NCI-H2227 (cell line): ENCODE measurements around the gene DHRS4.
A peak's percentile ranks its signal among the peaks of the same experiment; 100 is the strongest.
"Not testable (repeated sequence)": the region's sequence is repeated elsewhere in the genome, so short reads cannot be mapped to it uniquely, and the experiment has no call there.

Experiments used
- DNase-seq: peaks from one replicate; lab custom pipeline; 2025; ENCODE audit not compliant: unreplicated experiment; lab: John Stamatoyannopoulos, UW

DHRS4 gene

DNA sequence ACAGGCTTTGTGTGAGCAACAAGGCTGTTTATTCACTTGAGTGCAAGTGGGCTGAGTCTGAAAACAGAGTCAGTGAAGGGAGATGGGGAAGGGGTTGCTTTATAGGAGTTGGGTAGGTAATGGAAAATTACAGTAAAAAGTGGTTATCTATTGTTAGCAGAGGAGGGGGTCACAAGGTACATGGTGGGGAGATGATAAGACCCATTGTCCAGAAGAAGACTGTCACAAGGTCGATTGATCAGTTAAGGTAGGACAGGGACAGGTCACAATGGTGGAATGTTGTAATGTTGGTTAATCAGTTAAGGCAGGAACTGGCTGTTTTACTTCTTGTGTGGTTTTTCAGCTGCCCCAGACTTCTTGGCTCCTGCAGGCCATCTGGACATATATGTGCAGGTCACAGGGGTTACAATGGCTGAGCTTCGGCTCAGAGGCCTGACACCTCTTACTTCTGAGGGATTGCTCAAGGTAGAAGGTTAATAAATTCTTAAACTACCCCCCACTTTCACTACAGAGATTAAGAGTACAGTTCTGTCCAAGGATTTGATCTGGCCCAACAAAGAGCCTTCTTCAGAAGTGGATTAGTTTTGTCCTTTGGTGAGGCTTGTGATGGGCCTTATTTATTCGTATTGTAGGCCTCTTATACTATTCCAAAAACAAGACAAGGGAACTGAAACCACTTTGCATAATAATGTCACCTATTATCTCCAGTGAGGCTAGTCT is 13.8 kb upstream of the DHRS4 start:
- DNase-seq = no peak

DNA sequence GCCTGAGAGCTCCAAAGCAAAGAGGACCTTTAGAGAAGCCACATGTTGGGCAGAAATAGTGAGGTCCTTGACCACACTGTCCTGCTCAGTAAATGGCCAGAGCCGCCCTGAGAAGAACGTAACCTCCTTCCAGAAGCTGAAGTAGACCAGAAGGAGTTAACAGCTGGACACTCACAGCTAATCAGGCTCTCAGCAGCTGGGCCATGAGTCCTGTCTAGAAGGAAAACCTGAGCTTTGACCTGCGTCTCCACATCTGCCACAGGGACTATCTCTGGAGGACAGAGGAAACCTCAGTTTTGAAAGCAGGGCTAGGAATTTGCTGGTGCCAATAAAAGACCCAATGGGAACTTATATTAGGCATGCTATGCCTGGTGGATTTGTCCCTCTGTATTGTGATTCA is 12.3 kb upstream of the DHRS4 start:
- DNase-seq = no peak

DNA sequence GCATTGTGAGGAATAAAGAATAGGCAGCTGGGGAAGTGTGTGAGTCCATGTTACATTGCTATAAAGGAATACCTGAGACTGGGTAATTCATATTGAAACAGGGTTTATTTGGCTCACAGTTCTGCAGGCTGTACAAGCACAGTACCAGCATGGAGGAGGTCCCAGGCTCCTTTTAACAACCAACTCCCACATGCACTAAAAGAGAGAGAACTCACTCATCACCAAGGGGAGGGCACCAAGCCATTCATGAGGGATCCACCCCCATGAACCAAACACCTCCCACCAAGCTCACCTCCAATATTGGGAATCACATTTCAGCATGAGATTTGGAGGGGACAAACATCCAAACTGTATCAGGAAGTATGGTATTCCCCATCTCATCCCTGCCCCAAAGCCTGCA is 11.9 kb upstream of the DHRS4 start:
- no peak for DNase-seq

- no peak for DNase-seq
Measured at GRCh38 chr14:23942587-23942986, 11.0 kb upstream of the DHRS4 start.

DNA sequence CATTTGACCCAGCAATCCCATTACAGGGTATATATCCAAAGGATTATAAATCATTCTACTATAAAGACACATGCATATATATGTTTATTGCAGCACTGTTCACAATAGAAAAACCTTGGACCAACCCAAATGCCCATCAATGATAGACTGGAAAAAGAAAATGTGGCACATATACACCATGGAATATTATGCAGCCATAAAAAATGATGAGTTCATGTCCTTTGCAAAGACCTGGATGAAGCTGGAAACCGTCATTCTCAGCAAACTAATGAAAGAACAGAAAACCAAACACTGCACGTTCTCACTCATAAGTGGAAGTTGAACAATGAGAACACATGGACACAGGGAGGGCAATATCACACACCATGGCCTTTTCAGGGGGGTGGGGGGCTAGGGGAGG is 4.5 kb upstream of the DHRS4 start:
- DNase-seq = not testable (repeated sequence)

DNA sequence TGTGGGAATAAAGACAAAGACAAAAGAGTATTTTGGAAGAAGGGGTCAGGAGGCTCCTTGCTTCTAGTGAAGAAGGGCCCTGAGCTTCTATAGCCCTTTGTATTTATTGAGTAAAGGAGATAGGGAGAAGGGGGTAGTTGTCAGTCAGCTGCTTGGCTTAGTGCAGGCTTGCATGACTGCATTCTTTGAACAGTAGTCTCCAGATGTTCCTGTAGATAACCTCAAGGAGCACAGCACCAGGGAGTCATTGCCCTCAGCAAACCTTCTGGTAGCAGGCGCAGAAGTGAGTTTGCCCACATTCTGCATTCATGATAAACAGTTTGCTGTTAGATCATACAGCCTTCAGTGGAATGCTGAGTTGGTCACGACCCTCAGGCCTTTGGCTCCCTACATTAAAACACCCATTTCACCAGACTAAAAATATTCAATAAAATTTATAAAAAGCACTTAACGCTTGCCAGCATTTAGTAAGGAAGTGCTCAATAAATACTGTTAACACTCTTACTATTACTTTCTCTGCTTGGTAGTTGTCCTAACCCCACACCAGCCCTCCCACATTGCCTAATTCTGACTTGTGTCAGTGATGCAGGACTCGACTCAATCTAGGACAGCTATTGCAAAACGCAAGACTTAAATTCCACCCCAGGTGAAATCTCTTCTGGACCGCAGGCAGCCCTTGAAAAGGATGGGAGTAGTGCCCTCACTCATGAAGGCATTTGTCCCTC is 3.0 kb upstream of the DHRS4 start:
- DNase-seq = no peak

- not testable (repeated sequence) for DNase-seq
Measured at GRCh38 chr14:23951136-23951466, 2.5 kb upstream of the DHRS4 start.

DNA sequence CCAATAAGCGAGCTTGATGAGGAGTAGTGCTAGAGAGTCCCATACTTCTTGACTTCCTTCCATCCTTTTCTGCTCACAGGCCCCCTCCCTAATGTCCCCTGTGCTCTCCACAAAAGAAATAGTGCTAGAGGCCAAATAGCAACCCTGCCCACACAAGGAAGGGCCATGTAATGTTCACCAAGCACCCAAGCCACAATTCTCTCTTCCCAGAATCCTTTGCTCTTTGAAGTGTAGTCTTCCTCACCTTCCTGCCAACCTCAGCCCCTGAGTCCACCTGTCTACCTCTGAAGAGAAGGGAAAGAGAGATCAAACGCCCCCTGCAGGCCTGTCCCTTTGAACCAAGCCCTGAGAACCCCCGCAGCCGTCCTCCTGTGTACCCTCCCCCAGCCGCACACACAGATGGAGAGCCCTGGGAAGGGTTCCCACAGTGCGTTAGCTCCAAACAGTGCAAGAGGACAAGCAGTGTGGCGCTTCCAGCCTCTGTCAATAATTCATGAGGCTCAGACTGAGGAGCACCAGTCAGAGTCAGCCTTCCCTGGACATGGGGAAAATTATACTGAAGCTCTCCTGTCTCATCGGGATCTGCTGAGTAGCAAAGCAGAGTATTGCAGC is 1.9 kb upstream of the DHRS4 start:
- DNase-seq = peak; percentile 44

GRCh38 chr14:23953116-23953463 is 480 bp upstream of the DHRS4 start:
- not testable (repeated sequence) for DNase-seq

DNA sequence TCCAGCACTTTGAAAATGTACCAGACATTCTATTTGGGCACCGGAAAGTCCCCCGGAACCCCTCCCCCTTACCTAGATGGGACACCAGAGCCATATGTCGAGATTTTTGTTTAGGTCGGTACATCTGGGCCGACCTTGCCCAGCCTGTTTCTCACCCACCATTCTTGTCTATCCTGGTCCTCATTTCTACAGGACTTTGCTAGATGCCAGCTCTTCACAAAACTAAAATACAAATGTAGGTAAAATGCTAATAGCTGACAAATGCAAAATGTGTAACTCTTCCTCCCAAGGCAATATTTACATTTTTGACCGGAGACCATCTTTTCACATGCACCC is 677 bp downstream of the DHRS4 start:
- DNase-seq = not testable (repeated sequence)

GRCh38 chr14:23954965-23955364 is 1.4 kb downstream of the DHRS4 start:
- DNase-seq = peak; percentile 30

GRCh38 chr14:23955811-23956210 is 2.2 kb downstream of the DHRS4 start:
- DNase-seq = not testable (repeated sequence)

DNA sequence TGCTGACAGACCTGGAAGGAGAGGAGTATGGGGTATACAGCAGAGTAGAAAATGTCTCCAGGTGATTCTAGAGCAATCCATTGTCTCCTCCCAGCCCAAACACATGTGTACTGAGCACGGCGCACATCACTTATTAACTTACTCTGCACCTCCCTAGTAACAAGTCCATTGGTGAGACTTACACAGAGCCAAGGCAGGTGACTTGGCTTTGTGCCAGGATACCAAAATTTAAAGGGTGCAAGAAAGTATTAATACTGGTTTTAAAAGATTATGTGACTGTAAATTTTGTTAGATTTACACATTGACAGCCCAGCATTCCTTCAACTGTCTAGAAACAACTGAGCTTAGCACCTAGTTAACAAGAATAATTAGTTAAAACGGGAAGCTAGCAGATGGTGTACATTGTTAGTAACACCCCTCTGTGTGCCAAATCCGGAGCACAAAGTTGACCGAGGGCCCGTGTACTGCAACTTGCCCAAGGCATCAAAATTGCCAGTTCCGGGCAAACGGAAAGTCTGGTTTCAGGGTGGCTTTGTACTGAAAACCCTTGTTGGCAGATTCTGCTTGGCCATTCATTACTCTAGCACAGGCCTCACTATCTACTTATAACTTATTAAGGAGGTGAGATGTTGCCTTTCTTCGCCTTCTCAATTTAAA is 4.5 kb downstream of the DHRS4 start:
- DNase-seq = not testable (repeated sequence)

DNA sequence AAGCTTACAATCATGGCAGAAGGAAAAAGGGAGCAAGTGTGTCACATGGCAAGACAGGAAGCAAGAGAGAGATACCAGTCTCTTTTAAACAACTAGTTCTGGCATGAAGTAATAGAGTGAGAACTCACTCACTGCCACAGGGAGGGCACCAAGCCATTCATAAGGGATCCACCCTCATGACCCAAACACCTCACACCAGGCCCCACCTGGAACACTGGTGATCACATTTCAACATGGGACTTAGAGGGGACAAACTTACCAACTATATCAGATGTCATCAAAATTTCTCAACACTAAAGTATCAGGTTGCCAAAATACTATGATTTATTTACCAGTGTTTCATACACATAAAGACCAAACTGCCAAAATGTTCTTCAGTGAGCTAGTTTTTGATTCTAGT is 7.3 kb downstream of the DHRS4 start:
- DNase-seq = not testable (repeated sequence)

DNA sequence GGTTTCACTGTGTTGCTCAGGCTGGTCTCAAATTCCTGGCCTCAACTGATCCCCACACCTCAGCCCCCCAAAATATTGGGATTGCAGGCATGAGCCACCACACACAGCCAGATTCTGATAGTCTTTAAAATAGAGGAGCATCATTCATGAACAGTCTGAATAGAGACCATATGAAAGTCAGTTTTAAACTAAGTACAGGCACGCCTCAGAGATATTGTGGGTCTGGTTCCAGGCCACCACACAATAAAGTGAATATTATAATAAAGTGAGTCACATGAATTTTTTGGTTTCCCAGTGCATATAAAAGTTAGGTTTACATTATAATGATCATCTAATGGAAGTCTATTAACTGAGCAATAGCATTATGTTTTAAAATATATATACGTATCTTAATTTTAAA is 8.1 kb downstream of the DHRS4 start:
- not testable (repeated sequence) for DNase-seq

- DNase-seq = not testable (repeated sequence)
Measured at GRCh38 chr14:23969130-23969480, 15.5 kb downstream of the DHRS4 start.

- peak; percentile 73 for DNase-seq
Measured at GRCh38 chr14:23969481-23970282, 16.1 kb downstream of the DHRS4 start.

GRCh38 chr14:23970283-23970659 is 16.7 kb downstream of the DHRS4 start:
- not testable (repeated sequence) for DNase-seq

DNA sequence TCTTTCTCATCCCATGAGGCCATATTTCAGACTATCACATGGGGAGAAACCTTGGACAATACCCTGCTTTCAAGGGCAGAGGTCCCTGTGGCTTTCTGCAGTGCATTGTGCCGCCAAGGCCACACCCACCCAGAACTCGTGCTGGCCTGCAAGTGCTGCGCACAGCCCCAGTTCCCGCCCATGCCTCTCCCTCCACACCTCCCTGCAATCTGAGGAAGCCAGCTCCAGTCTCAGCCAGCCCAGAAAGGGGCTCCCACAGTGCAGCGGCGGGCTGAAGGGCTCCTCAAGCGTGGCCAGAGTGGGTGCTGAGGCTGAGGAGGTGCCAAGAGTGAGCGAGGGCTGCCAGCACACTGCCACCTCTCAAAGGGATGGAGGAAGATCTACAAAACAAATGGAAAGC is 19.6 kb downstream of the DHRS4 start:
- not testable (repeated sequence) for DNase-seq

DNA sequence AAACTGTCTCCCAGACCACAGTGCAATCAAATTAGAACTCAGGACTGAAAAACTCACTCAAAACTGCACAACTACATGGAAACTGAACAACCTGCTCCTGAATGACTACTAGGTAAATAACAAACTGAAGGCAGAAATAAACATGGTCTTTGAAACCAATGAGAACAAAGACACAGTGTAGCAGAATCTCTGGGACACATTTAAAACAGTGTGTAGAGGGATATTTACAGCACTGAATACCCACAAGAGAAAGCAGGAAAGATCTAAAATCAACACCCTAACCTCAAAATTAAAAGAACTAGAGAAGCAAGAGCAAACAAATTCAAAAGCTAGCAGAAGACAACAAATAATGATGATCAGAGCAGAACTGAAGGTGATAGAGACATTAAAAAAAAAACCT is 20.5 kb downstream of the DHRS4 start:
- DNase-seq = not testable (repeated sequence)

GRCh38 chr14:23977208-23977607 is 23.6 kb downstream of the DHRS4 start:
- DNase-seq = not testable (repeated sequence)
